ENCODE measurements around the gene PSMB9.

DNA sequence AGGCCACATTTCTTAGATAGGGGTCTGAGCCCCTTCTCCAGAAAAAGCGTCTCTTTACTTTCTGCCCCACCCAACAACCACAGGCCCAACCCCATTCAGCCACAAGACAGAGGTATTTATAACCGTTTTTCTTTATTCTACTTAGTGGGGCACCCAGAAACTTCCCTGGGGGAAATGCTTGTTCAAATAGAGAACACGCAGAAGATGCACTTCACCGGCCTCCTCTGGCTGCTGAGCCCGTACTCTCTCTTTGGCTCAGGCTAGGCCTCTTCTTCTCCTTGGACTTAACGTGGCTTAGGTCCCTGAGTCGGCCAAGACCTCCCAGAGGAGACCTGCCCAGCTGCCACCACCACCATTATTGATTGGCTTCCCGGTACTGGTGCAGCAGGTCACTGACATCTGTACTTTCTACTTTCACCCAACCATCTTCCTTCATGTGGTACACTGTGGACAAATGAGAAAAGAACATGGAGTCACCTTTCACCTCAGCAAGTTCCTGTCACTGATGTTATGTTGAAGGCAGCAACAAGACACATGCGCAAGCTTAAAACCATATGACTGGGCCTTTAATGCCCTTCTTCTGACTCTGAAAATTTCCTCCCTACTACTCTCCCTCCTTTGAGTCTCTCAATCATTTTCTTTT lies 13.3 kb upstream of the PSMB9 start:
- TF ChIP-seq STAG1 (CRISPR knock-in tag; IDR thresholded peaks at IDR 0.05; ENCODE audit: borderline replicate concordance), result no peak
- TF ChIP-seq, protein P1, sequence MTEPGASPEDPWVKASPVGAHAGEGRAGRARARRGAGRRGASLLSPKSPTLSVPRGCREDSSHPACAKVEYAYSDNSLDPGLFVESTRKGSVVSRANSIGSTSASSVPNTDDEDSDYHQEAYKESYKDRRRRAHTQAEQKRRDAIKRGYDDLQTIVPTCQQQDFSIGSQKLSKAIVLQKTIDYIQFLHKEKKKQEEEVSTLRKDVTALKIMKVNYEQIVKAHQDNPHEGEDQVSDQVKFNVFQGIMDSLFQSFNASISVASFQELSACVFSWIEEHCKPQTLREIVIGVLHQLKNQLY (CRISPR knock-in tag; conservative IDR thresholded peaks at IDR 0.05), result no peak
- no peak for TF ChIP-seq SMAD3 (CRISPR knock-in tag; conservative IDR thresholded peaks at IDR 0.05)
- TF ChIP-seq MAFG (tag; conservative IDR thresholded peaks at IDR 0.05), result no peak
- no peak for TF ChIP-seq CTBP1 (IDR thresholded peaks at IDR 0.05; ENCODE audit: borderline replicate concordance)
- TF ChIP-seq POLR2A (conservative IDR thresholded peaks at IDR 0.05), result no peak

All from K562 (cell line).